ENCODE data around the gene SBNO2. TPM values are rescaled to one million over a fixed set of nuclear protein-coding genes. Genes with fewer than 3 reads are reported as not detected.
A peak's percentile ranks its signal among the peaks of the same experiment; 100 is the strongest.

The SBNO2 gene
- total and polyA plus RNA-seq, 9 of the 15 experiments (the other 6 are each of a cell fraction or from before 2014, with no cell fraction given), result 0.01 to 46.2 (median 6.7) TPM

GRCh38 chr19:1105008-1105872 is 68.8 kb downstream of the SBNO2 start (continued):
- 0 out of 4 replicates have a peak, but pooled peaks of 1 of the 2 experiments have one; percentile 7 for TF ChIP-seq MAZ (CRISPR knock-in tag; conservative IDR thresholded peaks at IDR 0.05 in 1 of 2, IDR thresholded peaks at IDR 0.05 in 1 of 2)
- TF ChIP-seq POLR2AphosphoS2 (IDR thresholded peaks at IDR 0.05; ENCODE audit: low read length), result no peak
- 0 out of 4 replicates have a peak, but pooled peaks of 1 of the 2 experiments have one; percentile 5 for TF ChIP-seq NRF1 (conservative IDR thresholded peaks at IDR 0.05 in 1 of 2, IDR thresholded peaks at IDR 0.05 in 1 of 2)
- TF ChIP-seq JUND (IDR thresholded peaks at IDR 0.05; ENCODE audit: borderline replicate concordance, low read depth, low read length), result no peak
- TF ChIP-seq JUND (tag; IDR thresholded peaks at IDR 0.05; ENCODE audit: borderline replicate concordance, low read depth, low read length), result no peak
- no peak for TF ChIP-seq ZNF589 (CRISPR knock-in tag; IDR thresholded peaks at IDR 0.05; ENCODE audit: low read depth)
- no peak for TF ChIP-seq ZNF408 (CRISPR knock-in tag; IDR thresholded peaks at IDR 0.05; ENCODE audit: low read depth)
- TF ChIP-seq KLF13 (tag; IDR thresholded peaks at IDR 0.05; ENCODE audit: borderline replicate concordance, low read depth), result peak; percentile 57; the same call in 1 of the 2 replicates
- no peak for TF ChIP-seq ZKSCAN3 (CRISPR knock-in tag; IDR thresholded peaks at IDR 0.05)
- TF ChIP-seq MGA (IDR thresholded peaks at IDR 0.05), result peak; percentile 71; the same call in 1 of the 2 replicates
- no peak for TF ChIP-seq FUS (optimal IDR thresholded peaks at IDR 0.05; ENCODE audit: low read depth, low read length)
- TF ChIP-seq TBL1XR1 (IDR thresholded peaks at IDR 0.05; ENCODE audit: low read length in 2 of 2), result no peak
- no peak for TF ChIP-seq KLF16 (IDR thresholded peaks at IDR 0.05)
- no peak for TF ChIP-seq CREB3 (tag; conservative IDR thresholded peaks at IDR 0.05; ENCODE audit: low read depth)
- no peak for TF ChIP-seq CXXC5 (CRISPR knock-in tag; IDR thresholded peaks at IDR 0.05)
- no peak; the same call in none of the 2 replicates for TF ChIP-seq POLR2A (conservative IDR thresholded peaks at IDR 0.05)
